A673 (cell line): ENCODE results near the gene CTNNA3. TPM values are rescaled to one million over a fixed set of nuclear protein-coding genes. Genes with fewer than 3 reads are reported as not detected.

Experiments used
- BruUV-seq: library from RNA; stranded (reverse); fragments of 400-500 nt; replicated peaks from 2 replicates; lab custom pipeline; 2021; lab: Mats Ljungman, UMichigan
- CTCF ChIA-PET: fragments of 300-600 bp; sonication (Branson Sonifier 250); formaldehyde crosslinking; loops from one replicate; lab custom pipeline; 2022; ENCODE audit warnings: antibody characterized with exemption; lab: Charles Lee
- POLR2A ChIA-PET: fragments of 300-600 bp; sonication (Branson Sonifier 250); formaldehyde crosslinking; loops from one replicate; lab custom pipeline; 2022; ENCODE audit warnings: antibody characterized with exemption; ENCODE audit not compliant: low non-redundant PET; lab: Charles Lee
- DNase-seq: peaks from one replicate; pipeline ENCODE4 v3.0.0-alpha.2; 2015; ENCODE audit warnings: low spot score
- H3K27ac ChIP-seq: fragments of 200-600 bp; sonication (generic); 2 replicates; pipeline ENCODE4 v1.5.1; 2016; ENCODE audit warnings: mixed run types, low read depth, mild to moderate bottlenecking, mixed read lengths, antibody characterized with exemption, low read length; ENCODE audit not compliant: poor library complexity, severe bottlenecking
- H3K27me3 ChIP-seq: fragments of 200-600 bp; sonication (generic); replicated peaks from 2 replicates; pipeline ENCODE4 v1.6.1; 2017; ENCODE audit warnings: mixed run types, low read depth, mild to moderate bottlenecking, mixed read lengths, antibody characterized with exemption, low read length; ENCODE audit not compliant: insufficient read depth, poor library complexity
- H3K36me3 ChIP-seq: fragments of 200-600 bp; sonication (generic); 2 replicates; pipeline ENCODE4 v1.6.1; 2016; ENCODE audit warnings: mixed run types, mild to moderate bottlenecking, mixed read lengths, antibody characterized with exemption, low read length; ENCODE audit not compliant: insufficient read depth, poor library complexity, severe bottlenecking
- H3K4me1 ChIP-seq: fragments of 200-600 bp; sonication (generic); 2 replicates; pipeline ENCODE4 v1.6.1; 2017; ENCODE audit warnings: mixed run types, mild to moderate bottlenecking, mixed read lengths, antibody characterized with exemption, low read length; ENCODE audit not compliant: insufficient read depth, poor library complexity, severe bottlenecking
- H3K4me3 ChIP-seq: fragments of 200-600 bp; sonication (generic); 2 replicates; pipeline ENCODE4 v1.5.1; 2016; ENCODE audit warnings: low read depth, mixed run types, mild to moderate bottlenecking, mixed read lengths, low read length; ENCODE audit not compliant: poor library complexity, severe bottlenecking
- H3K9me3 ChIP-seq: fragments of 200-600 bp; sonication (generic); 2 replicates; pipeline ENCODE4 v1.6.1; 2016; ENCODE audit warnings: mixed run types, low read depth, mild to moderate bottlenecking, mixed read lengths, antibody characterized with exemption, low read length; ENCODE audit not compliant: poor library complexity, severe bottlenecking
- CTCF ChIP-seq: fragments of 300-800, 200-600 bp; sonication (generic); conservative IDR thresholded peaks from 2 replicates; pipeline ENCODE4 v1.5.1; 2017; ENCODE audit warnings: low read depth, mild to moderate bottlenecking, antibody characterized with exemption, low read length, moderate library complexity, mixed read lengths
- EZH2 ChIP-seq: fragments of 200-600 bp; sonication (generic); IDR thresholded peaks from 2 replicates; pipeline ENCODE4 v1.6.1; 2017; ENCODE audit warnings: borderline replicate concordance, low read depth, mild to moderate bottlenecking, mixed read lengths, antibody characterized with exemption, low read length; ENCODE audit not compliant: poor library complexity, severe bottlenecking
- intact Hi-C: fragments of 100-400 bp; cut with micrococcal nuclease; formaldehyde crosslinking; loops from one replicate; pipeline ENCODE4 v1.10.0; 2022; ENCODE audit not compliant: unreplicated experiment
- total RNA-seq: library from RNA; stranded (reverse); gene quantifications from 2 replicates; pipeline ENCODE4 v1.2.3, GENCODE V29; 2021

The CTNNA3 gene
- total RNA-seq, 1 experiment from 2014 or later = not detected

GRCh38 chr10:66071907-66072306 lies 1624.1 kb downstream of the CTNNA3 start:
- Histone ChIP-seq H3K36me3 (no peaks in the 10 kb centered on the region), H3K4me3 (no peak overlapping the region), H3K27ac (no peak overlapping the region), H3K4me1 (no peaks in the 10 kb centered on the region), H3K27me3 (no peaks in the 10 kb centered on the region), H3K9me3 (no peaks in the 10 kb centered on the region)
- no TSS peak for BruUV-seq
- no peak for DNase-seq
- intact Hi-C loops = no loop called here
- CTCF ChIA-PET = no interaction called here
- POLR2A ChIA-PET = no interaction called here
- TF ChIP-seq CTCF (no peak), EZH2 (no peak)

GRCh38 chr10:66058594-66058993 lies 1637.4 kb downstream of the CTNNA3 start:
- no peak overlapping the region for H3K4me3 ChIP-seq
- ChIA-PET CTCF (no interaction called here), POLR2A (no interaction called here)
- H3K9me3 ChIP-seq = no peaks in the 10 kb centered on the region
- TF ChIP-seq EZH2 (no peak), CTCF (no peak)
- no peaks in the 10 kb centered on the region for H3K27me3 ChIP-seq
- intact Hi-C loops = no loop called here
- no peak overlapping the region for H3K27ac ChIP-seq
- no TSS peak for BruUV-seq
- no peaks in the 10 kb centered on the region for H3K36me3 ChIP-seq
- DNase-seq = no peak
- H3K4me1 ChIP-seq = no peaks in the 10 kb centered on the region

GRCh38 chr10:66049335-66049734 lies 1646.7 kb downstream of the CTNNA3 start:
- TF ChIP-seq EZH2 (no peak), CTCF (no peak)
- no peaks in the 10 kb centered on the region for H3K4me1 ChIP-seq
- no peak overlapping the region for H3K4me3 ChIP-seq
- peaks cover 10% of the 10 kb centered on the region for H3K9me3 ChIP-seq
- CTCF ChIA-PET = no interaction called here
- no TSS peak for BruUV-seq
- POLR2A ChIA-PET = no interaction called here
- no peaks in the 10 kb centered on the region for H3K27me3 ChIP-seq
- no peak overlapping the region for H3K27ac ChIP-seq
- H3K36me3 ChIP-seq = no peaks in the 10 kb centered on the region
- intact Hi-C loops = no loop called here
- no peak for DNase-seq
